NOMO-1 treated with DMSO at 0.1 percent for 48 hours (cell line): ENCODE measurements around the gene PDE4B.
"Not testable (repeated sequence)": the region's sequence is repeated elsewhere in the genome, so short reads cannot be mapped to it uniquely, and the experiment has no call there.

Experiments used
- DNase-seq: peaks from one replicate; lab custom pipeline; 2025; ENCODE audit not compliant: unreplicated experiment; lab: John Stamatoyannopoulos, UW

PDE4B gene

DNA sequence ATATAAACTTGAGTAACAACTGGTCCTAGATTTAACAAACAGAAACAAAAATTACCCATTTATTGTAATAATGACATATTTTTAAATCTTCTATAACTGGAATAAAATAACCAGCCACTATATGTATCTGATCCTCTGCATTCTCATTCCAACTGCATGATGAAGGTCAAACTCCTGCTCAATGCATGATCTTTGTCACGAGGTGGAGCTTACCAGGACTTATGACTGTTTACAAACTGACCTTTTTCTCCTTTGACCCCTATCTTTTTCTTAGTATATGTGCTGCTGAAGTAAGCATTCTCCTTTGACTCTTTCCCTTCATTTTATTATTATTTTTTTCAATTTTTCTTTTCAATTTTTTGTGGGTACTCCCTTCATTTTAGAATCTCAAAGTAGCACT is 252.2 kb downstream of the PDE4B start:
- DNase-seq = no peak

DNA sequence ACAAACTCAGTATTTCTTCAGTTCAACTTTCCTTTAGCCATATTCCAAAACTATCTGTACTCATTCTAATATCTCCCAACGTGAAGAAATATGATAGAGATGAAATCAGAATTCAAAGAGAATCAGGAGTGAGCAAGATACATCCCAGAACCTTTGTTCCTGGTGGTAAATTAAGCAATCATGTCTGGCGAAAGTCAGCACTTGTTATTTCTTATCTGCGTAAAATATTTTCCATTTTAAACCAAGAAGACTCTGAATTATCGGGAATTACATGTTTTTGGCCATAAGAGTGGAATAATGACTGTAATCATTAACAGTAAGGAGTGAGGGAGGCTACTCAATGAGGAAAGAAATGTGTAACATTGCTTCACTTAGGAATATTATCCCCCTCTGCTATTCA is 253.7 kb downstream of the PDE4B start:
- DNase-seq = no peak

DNA sequence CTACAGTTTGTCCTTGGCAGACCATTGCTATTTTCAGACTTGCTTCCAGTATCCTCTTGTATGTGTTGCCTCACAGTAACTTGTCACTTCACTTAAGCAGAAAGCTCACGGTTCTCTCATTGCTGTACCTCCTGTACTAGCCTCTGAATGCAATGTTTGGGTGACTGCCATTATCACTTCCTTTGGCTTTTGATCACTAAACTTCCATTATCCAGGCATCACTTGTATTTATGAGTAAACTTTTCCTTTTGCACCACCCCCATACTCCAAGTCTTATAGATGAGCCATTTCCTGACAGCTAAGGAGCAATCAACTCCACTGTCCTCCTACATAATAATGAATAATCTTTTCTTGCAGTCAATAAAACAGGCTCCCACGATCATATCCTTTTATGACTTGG is 255.3 kb downstream of the PDE4B start:
- DNase-seq = no peak

DNA sequence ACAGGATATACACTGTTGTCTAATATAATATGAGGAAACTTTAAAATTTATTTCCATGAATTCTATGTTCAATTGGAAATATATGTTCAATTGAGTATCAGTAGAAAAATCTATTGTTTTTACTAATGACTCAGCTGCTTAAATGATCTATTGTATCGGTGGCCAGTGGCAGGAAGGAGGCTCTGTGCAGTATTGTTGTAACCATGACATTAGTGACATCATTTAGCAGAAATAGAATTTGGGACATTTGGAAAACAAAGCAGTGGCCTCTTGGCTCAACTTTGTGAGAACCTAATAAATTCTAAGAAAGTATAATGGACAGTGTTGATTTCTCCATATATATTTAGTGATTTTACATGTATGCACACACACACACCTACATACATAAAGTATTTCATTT is 257.4 kb downstream of the PDE4B start:
- no peak for DNase-seq

DNA sequence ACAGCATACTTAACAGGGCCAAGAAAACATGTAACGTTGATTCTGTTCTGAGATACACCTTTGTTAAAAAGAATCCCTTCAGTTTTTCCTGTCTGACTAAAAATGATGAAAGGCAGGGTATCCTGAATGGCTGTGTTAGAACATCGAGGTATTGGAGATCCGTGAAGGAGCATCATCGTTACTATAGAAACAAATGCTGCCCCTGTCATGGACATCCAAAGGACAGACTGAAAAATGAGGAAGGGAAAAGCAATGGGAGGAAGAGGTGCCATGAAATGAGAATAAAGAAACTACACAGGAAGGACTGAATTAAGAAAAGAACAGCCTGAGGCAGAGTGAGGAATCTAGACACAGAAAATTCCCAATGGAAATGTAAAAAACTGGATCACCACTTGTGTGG is 257.9 kb downstream of the PDE4B start:
- no peak for DNase-seq

DNA sequence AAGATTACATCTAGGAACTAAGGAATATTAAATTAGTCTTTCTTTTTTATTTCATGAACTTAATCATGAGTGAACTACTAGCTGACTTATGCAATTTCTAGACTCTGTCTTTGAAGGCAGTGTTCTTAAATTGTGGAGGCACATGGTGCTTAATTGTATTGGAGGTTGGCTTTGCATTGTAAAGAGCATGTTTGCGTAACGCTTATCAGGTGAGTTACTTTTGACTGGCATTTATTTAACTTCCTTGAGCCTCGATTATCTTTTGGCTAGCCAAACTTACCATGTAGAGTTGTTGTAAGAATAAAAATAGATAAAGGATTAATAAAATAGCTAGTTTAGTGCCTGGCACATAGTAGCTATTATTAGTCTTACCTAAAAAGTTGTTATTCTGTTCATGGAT is 262.4 kb downstream of the PDE4B start:
- DNase-seq = no peak

DNA sequence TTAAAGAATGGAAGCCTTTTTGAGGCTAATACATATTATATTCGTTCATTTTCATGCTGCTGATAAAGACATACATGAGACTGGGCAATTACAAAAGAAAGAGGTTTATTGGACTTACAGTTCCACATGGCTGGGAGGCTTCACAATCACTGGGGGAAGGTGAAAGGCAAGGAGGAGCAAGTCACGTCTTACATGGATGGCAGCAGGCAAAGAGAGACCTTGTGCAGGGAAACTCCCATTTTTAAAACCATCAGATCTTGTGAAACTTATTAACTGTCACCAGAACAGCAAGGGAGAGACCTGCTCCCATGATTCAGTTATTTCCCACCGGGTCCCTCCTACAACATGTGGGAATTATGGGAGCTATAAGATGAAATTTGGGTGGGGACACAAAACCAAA is 264.8 kb downstream of the PDE4B start:
- not testable (repeated sequence) for DNase-seq

DNA sequence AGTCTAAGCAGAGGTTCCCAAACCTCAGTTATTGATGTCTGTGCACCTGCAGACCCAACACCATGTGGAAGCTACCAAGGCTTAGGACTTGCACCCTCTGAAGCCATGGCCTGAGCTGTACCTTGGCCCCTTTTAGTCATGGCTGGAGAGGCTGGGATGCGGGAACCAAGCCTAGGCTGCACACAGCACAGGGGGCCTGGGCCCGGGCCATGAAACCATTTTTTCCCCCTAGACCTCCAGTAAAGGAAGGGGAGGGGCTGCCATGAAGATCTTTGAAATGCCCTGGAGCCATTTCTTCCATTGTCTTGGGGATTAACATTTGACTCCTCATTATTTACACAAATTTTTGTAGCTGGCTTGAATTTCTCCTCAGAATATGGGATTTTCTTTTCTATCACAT is 265.9 kb downstream of the PDE4B start:
- no peak for DNase-seq

DNA sequence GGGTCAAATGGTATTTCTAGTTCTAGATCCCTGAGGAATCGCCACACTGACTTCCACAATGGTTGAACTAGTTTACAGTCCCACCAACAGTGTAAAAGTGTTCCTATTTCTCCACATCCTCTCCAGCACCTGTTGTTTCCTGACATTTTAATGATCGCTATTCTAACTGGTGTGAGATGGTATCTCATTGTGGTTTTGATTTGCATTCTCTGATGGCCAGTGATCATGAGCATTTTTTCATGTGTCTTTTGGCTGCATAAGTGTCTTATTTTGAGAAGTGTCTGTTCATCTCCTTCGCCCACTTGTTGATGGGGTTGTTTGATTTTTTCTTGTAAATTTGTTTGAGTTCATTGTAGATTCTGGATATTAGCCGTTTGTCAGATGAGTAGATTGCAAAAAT is 274.5 kb downstream of the PDE4B start:
- not testable (repeated sequence) for DNase-seq

DNA sequence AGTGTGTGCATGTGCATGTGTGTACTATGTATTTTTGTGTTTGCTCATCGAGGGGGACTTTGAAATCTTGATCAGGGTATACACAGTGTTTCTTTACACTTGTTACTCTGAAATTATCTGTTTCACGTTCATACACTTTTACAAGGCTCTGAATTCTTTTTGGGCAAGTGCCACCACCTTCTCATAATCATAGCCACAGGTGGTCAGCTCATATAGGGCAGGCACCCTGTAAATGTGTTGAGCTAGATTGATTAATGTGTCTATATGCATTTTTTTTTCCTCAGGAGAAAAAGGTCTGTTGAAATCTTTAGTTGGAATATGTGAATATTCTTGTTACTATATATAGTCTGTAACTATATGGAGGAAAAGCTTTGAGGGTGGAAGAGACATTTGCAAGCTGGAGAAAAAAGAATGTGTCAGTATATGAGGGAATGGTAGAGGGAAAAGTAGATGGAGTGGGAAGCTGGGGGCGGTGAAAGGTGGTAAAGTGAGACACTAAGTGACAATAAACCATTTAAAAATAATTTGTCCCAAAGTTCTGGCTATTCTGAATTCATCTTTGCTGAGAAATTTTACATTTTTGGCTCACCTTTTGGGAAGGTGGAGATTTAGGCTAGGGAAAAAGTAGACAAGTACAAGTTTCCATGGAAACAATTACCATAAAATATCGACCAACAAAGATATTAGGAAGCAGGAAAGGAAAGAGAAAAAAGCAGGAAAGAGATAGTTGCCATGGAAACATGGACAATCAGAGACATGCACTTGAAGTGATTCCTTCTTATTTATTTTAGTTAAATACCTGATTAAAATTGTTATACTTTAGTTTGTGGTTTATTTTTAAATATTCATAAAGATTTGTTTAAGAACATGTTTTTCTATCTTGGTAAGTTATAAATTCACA is 277.5 kb downstream of the PDE4B start:
- no peak for DNase-seq

DNA sequence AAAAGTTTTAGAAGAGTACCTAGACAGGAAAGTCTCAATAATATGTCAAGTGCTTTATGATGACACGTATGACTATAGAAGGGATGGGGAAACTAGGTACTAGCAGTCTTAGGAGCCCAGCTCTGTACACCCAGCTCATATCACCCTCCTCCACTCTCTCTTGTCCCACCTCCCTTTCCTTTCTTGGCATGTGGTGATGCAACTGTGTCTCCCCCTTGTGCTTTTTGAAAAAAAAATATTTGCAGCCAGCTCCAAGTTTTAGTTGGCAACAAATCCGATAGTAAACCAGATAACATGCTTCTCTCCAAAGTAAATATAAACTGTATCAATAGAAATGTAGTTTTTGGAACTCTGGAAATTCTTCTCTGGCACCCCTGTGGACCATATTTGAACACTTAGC is 280.7 kb downstream of the PDE4B start:
- no peak for DNase-seq

DNA sequence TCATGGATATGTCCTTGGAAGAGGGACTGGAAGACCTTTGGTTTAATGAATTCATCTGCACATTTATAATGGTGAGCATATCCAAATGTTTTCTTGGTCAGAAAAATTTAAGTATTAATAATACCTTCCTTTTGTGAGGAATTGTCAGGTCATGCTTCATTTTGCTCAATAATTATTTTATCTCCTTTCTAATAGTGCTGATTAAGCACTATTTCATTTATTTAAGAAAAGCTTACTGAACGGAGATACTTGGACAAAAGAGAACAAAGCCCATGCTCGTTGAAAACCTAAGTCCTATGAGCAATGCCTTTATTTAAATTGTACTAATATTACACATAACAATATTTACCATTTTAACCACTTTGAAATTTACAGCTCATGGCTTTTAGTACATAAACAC is 281.5 kb downstream of the PDE4B start:
- DNase-seq = no peak

DNA sequence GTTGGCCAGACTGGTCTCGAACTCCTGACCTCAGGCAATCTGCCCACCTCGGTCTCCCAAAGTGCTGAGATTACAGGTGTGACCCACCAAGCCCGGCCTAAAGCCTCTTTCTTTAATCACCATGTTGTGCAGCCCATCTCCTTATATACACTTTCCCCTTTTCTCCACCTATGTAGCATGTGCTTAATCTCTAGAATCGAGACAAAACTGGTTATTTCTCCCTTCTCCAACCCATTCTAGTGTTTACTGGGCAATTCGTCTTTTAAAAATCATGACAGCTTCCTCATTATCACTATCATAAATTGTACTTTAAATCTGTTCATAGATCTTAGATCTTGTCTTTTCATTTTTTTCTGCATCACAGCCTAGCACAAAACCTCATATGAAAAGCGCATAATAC is 285.7 kb downstream of the PDE4B start:
- DNase-seq = no peak

DNA sequence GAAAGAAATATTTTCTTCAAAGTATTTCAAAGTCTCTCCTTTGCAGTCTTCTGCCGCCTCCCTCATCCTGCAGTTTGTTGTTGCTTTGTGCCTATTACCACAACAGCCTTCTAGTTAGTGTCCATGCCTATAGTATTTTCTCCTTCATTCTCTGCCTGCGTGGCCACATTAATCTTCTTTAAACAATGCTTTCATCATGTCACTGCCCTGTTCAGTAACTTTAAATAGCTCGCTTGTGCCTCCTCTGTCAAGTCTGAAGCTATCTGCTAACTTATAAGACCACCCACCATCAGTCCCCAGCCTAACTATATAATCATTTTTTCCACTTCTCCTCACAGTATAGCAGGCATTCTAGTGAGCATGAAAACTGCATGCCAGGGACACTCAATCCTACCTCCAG is 290.3 kb downstream of the PDE4B start:
- no peak for DNase-seq

DNA sequence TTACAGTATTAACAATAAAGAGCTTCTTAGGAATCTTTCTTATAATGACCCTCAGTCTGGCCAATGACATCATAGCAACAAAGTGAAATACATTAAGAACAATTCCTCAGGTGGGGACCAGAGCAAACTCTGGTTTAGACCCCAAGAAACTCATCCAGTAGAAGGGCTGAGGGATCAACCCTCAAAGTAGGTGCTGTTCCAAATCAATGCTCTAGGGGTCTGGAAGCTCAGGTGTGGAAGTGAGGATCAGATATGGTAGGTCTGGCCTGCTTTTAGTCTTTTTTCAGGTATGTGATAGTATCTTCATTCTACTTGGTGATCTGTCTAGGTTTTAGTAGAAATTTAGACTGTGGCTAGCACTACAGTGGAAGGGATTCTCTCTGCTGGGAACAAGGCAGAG is 291.7 kb downstream of the PDE4B start:
- DNase-seq = no peak

DNA sequence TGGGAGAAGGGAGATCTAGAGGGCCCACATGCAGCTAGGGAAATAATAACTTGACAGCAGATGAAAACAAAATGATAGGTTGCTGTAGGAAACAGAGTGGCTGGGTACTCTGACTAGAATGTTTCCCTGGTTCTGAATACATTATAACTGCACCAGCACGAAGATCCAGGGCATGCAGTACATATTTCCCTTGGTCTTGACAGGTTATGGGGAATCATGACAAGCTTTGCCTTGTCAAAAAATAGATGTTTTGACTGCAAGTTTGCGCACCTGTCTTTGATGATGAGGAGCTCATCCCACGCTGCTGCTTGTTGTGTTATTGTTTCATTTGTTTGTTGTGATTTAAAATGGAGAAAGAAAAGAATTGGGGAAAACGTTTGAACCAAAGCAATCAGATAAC is 292.9 kb downstream of the PDE4B start:
- DNase-seq = no peak

DNA sequence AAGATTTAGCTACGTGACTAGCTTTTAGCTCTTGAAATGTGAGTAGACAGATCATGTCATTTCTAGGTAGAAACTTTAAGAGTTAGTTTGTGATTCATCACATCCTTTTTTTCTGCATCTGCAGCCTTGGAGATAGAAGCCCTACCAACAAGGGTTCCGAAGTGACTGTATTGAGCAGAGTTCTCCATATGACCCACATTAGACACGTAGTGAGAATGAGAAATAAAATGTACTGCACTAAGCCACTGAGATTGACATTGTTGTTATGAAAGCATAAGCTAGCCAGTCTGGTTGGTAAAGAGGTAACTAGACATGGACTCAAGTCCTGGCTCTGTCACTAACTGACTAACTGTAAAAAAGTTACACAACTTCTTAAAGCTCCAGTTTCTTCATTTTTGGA is 296.1 kb downstream of the PDE4B start:
- DNase-seq = no peak

DNA sequence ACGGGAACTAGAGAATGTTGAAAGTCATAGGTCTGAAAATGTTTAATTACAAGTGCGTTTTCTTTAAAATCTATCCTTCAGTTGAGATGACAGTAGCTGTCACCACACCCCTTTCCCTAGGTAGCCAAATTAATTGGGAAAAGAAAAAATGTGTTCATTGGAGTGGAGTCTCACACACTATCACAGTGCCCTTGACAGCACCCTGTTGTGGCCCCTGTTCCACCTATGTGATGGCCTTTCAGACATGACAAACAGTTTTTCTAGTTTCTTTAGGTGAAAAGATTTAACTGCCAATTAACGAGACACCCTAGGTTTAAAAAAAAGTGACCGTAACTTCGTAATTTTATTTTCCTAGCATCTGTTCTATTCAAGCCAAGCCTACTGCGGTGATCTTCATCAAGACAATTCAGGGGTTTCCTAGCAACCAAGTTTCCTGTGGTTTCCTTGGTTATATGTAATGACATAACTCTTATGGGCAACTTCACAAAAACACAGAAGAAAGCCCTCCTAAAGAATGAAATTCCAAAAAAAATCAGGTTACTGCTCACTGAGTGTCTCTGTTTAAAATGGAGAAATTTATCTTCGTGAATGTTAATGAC is 298.3 kb downstream of the PDE4B start:
- DNase-seq = no peak

DNA sequence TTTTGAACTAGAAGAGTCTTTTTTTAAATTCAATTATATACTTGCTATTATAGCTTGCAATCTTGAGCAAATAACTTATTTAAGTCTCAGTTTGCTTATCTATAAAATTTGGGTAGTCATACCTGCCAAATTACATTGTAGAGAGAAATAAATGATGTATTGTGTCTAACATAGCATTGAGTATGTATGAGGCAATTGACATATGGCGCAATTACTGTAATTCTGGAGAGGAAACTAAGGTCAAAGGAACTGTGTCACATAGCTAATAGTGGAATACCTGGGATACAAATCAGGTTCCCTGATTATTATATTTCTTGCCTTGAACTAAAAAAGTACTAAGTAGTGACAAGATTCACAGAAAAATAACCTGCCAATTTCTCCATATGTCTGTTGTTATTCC is 302.5 kb downstream of the PDE4B start:
- no peak for DNase-seq

DNA sequence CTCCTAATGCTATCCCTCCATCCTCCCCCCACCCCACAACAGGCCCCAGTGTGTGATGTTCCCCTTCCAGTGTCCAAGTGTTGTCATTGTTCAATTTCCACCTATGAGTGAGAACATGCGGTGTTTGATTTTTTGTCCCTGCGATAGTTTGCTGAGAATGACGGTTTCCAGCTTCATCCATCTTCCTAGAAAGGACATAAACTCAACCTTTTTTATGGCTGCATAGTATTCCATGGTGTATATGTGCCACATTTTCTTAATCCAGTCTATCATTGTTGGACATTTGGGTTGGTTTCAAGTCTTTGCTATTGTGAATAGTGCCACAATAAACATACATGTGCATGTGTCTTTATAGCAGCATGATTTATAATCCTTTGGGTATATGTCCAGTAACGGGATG is 308.3 kb downstream of the PDE4B start:
- not testable (repeated sequence) for DNase-seq

DNA sequence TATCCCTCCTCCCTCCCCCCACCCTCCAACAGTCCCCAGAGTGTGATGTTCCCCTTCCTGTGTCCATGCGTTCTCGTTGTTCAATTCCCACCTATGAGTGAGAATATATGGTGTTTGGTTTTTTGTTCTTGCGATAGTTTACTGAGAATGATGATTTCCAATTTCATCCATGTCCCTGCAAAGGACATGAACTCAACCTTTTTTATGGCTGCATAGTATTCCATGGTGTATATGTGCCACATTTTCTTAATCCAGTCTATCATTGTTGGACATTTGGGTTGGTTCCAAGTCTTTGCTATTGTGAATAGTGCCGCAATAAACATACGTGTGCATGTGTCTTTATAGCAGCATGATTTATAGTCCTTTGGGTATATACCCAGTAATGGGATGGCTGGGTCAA is 311.4 kb downstream of the PDE4B start:
- not testable (repeated sequence) for DNase-seq

DNA sequence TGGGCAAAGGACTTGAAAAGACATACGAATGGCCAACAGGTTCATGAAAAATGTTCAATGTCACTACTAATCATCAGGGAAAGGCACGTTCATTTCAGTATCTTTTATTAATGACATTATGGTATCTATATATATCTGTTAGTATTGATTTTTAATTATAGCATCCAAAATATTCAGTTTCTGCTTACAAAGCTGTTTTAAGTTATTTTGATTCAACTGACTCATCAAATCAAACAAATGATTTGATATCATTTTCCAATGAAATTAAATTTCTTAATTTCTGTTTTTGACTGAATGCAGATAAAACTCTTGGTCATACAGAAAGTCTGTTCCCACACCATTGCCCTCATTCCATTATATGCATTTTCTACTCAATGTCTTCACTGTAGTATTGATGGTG is 315.9 kb downstream of the PDE4B start:
- no peak for DNase-seq
